Ascending aorta (tissue), 2 donors: ENCODE measurements around the gene YWHAE. TPM values are rescaled to one million over a fixed set of nuclear protein-coding genes. Genes with fewer than 3 reads are reported as not detected.
"Not testable (repeated sequence)": the region's sequence is repeated elsewhere in the genome, so short reads cannot be mapped to it uniquely, and the experiment has no call there.

Experiments used
- DNase-seq, 2 donors: peaks; one replicate each; pipeline ENCODE4 v3.0.0-alpha.2; 2019; ENCODE audit warnings: low spot score in 2 of 2
- H3K27ac ChIP-seq, 2 donors: fragments of 200-600 bp; sonication (generic); one replicate each; pipeline ENCODE4 v1.5.1; 2016 to 2017; ENCODE audit warnings: mild to moderate bottlenecking in 1 of 2
- H3K27me3 ChIP-seq: fragments of 200-600 bp; sonication (generic); one replicate; pipeline ENCODE4 v1.5.1; 2017
- H3K36me3 ChIP-seq, 2 donors: fragments of 200-600 bp; sonication (generic); one replicate each; pipeline ENCODE4 v1.5.1; 2016
- H3K4me1 ChIP-seq, 2 donors: fragments of 200-600 bp; sonication (generic); one replicate each; pipeline ENCODE4 v1.5.1; 2016 to 2017; ENCODE audit warnings: mild to moderate bottlenecking in 1 of 2
- H3K4me3 ChIP-seq, 2 donors: fragments of 200-600 bp; sonication (generic); one replicate each; pipeline ENCODE4 v1.5.1; 2016 to 2017; ENCODE audit warnings: mild to moderate bottlenecking in 1 of 2
- H3K9me3 ChIP-seq, 2 donors: fragments of 200-600 bp; sonication (generic); one replicate each; pipeline ENCODE4 v1.5.1; 2016
- intact Hi-C: fragments of 100-400 bp; cut with DNase I; formaldehyde crosslinking; loops from one replicate; pipeline ENCODE4 v1.15.1; 2023
- total RNA-seq: library from RNA; depleted of rRNA; stranded (reverse); fragments of >200 nt; gene quantifications from one replicate; pipeline ENCODE4 v1.1.0, GENCODE V29; 2016
- TF ChIP-seq, protein P1 (sequence below), 3 experiments: fragments of 200-600 bp in 2 of 3; fragments of 450-650 bp in 1 of 3; sonication (generic) in 2 of 3; IDR thresholded peaks; one replicate each; pipeline ENCODE4 v1.5.1; 2016 to 2019; ENCODE audit warnings: antibody characterized with exemption in 3 of 3, mild to moderate bottlenecking in 1 of 3, moderate library complexity in 1 of 3

YWHAE gene
- total RNA-seq, 1 donor from 2014 or later = 261 TPM

DNA sequence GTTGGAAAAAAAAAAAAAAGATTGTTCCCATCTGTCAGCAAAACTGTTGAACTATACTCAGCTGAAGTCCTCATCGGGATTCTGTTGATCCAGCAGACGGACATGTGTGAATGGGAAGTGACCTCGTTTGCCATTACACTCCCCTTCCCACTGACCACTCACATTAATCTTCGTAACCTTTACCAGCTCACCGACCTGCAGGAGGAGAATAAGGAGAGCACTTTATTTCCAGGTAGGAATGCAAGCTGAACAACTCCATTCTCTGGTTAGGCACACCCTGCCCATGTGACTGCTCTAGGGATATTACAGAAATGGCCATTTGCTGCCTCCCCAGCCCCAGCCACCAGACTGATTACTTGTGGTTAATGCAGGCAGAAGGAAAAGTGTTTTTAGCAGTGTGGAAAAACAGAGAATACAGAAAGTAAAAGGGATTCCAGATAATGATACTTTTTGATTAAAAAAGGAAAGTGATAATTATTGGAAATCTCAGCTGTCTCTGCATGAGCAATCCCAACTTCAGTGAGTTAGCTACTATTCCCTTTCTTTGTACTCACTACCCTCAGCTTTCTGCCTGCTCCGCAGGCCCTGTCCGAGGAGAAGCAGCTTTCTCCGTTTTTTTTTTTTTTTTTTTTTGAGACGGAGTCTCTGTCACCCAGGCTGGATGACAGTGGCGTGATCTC, 23.6 kb upstream of the YWHAE start:
- H3K36me3 ChIP-seq = peaks cover 17 to 51% of the 10 kb centered on the region in 2 donors

DNA sequence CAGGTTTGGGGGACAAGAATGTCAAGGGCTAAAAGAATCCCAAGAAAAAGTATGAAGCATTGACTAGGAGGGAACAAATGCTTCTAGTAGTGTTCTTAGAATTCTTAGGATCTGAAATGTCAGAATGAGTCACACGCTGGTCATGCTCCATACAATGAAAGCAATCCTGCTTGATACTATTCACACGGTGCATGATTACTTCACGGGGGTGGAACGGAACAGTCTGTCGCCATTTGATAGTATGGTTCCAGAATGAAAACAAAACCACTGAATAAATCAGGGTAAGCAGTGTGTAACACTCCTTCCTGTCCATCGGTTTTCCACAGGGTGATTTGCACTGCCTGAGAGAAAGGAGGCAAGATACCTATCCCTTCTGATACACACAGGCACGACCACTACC, 22.9 kb upstream of the YWHAE start:
- Histone ChIP-seq H3K36me3 (peaks cover 17 to 51% of the 10 kb centered on the region in 2 donors), H3K4me1 (peaks cover 3 to 13% of the 10 kb centered on the region in 2 donors), H3K4me3 (no peak overlapping the region), H3K9me3 (no peaks in the 10 kb centered on the region), H3K27me3 (no peaks in the 10 kb centered on the region), H3K27ac (peak overlapping the region; percentile 72 to 78)
- DNase-seq = peak in 1 of 2 donors; percentile 77
- intact Hi-C loops = no loop called here
- TF ChIP-seq, protein P1, sequence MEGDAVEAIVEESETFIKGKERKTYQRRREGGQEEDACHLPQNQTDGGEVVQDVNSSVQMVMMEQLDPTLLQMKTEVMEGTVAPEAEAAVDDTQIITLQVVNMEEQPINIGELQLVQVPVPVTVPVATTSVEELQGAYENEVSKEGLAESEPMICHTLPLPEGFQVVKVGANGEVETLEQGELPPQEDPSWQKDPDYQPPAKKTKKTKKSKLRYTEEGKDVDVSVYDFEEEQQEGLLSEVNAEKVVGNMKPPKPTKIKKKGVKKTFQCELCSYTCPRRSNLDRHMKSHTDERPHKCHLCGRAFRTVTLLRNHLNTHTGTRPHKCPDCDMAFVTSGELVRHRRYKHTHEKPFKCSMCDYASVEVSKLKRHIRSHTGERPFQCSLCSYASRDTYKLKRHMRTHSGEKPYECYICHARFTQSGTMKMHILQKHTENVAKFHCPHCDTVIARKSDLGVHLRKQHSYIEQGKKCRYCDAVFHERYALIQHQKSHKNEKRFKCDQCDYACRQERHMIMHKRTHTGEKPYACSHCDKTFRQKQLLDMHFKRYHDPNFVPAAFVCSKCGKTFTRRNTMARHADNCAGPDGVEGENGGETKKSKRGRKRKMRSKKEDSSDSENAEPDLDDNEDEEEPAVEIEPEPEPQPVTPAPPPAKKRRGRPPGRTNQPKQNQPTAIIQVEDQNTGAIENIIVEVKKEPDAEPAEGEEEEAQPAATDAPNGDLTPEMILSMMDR (IDR thresholded peaks at IDR 0.05) = no peak

More for the DNA sequence above, 23.6 kb upstream of the YWHAE start:
- Histone ChIP-seq H3K4me1 (peaks cover 3 to 13% of the 10 kb centered on the region in 2 donors), H3K4me3 (no peak overlapping the region), H3K9me3 (no peaks in the 10 kb centered on the region), H3K27me3 (no peaks in the 10 kb centered on the region), H3K27ac (peak overlapping the region; percentile 66 to 72)
- intact Hi-C loops = loop anchor here (1.0 kb wide), 1 partner anchor 32 kb away; no protein-coding TSS in a partner anchor
- DNase-seq = no peak
- TF ChIP-seq, protein P1 (IDR thresholded peaks at IDR 0.05) = no peak

DNA sequence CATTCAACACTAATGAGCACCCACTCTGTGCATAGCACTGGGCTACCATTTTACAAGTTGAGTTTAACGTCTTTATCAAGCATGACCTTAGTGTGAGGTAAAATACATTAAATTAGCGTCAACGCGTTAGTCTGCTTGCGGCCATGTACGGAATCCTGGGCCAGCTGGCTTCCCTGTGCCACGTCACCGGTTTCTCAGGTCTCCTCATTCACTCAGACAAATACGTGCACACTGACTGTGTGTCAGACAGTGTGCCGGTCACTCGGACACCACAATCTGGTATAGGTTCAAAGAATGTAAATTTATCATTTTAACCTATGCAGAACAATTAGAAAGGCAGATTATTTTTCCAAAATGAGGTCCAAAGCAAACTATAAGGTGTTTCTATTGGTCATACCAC, 21.4 kb upstream of the YWHAE start:
- no peaks in the 10 kb centered on the region for H3K27me3 ChIP-seq
- TF ChIP-seq, protein P1 (IDR thresholded peaks at IDR 0.05) = no peak
- intact Hi-C loops = no loop called here
- DNase-seq = no peak
- peaks cover 3 to 13% of the 10 kb centered on the region in 2 donors for H3K4me1 ChIP-seq
- H3K4me3 ChIP-seq = no peak overlapping the region
- peaks cover 17 to 51% of the 10 kb centered on the region in 2 donors for H3K36me3 ChIP-seq
- no peak overlapping the region for H3K27ac ChIP-seq
- H3K9me3 ChIP-seq = no peaks in the 10 kb centered on the region

DNA sequence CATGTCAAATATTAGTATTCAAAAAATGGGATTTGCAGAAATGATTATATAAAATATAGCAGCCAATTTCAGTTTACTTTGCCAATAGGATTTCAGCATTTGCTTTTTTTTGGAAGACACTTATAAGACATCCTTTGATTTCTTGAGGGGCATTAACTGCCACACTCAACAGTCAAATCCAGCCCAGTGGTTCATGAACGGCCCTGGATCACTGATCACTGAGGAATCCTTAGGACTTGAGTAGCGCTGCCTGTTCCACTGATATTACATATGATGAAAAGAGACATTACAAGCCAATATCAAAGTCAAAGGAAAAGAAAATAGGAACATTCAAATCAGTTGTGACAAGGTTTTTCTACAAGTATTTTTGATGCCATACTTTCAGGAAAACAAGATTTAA, 21.0 kb upstream of the YWHAE start:
- Histone ChIP-seq H3K36me3 (peaks cover 17 to 47% of the 10 kb centered on the region in 2 donors), H3K9me3 (no peaks in the 10 kb centered on the region), H3K27me3 (no peaks in the 10 kb centered on the region), H3K4me3 (no peak overlapping the region), H3K4me1 (peaks cover 3 to 13% of the 10 kb centered on the region in 2 donors), H3K27ac (no peak overlapping the region)
- intact Hi-C loops = no loop called here
- DNase-seq = no peak
- TF ChIP-seq, protein P1 (IDR thresholded peaks at IDR 0.05) = no peak

DNA sequence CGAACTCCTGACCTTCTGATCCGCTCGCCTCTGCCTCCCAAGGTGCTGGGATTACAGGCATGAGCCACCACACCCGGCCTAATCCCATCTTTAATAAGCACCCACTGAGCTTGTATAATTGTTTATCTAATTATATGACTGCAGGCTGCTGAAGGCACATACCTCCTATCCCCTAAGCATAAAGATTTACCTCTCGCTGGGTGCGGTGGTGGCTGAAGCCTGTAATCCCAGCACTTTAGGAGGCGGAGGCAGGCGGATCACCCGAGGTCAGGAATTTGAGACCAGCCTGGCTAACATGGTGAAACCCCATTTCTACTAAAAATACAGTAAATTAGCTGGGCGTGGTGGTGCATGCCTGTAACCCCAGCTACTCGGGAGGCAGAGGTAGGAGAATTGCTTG, 20.1 kb upstream of the YWHAE start:
- no peak for DNase-seq
- no peaks in the 10 kb centered on the region for H3K27me3 ChIP-seq
- no peak overlapping the region for H3K4me3 ChIP-seq
- TF ChIP-seq, protein P1 (IDR thresholded peaks at IDR 0.05) = no peak
- peaks cover 17 to 39% of the 10 kb centered on the region in 2 donors for H3K36me3 ChIP-seq
- H3K4me1 ChIP-seq = peaks cover 3 to 13% of the 10 kb centered on the region in 2 donors
- intact Hi-C loops = no loop called here
- H3K9me3 ChIP-seq = no peaks in the 10 kb centered on the region
- no peak overlapping the region for H3K27ac ChIP-seq

DNA sequence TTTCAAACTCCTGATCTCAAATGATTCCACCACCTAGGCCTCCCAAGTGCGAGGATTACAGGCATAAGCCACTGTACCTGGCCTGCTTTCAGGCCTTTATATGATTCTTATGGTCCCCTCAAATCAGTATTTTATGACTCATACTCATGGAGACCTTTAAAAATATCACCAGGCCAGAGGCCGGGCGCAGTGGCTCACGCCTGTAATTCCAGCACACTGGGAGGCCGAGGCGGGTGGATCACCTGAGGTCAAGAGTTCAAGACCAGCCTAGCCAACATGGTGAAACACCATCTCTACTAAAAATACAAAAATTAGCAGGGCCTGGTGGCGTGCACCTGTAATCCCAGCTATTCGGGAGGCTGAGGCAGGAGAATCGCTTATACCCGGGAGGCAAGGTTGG, 18.5 kb upstream of the YWHAE start:
- DNase-seq, H3K9me3 ChIP-seq, intact Hi-C loops, H3K27me3 ChIP-seq, H3K27ac ChIP-seq, H3K4me3 ChIP-seq: not testable (repeated sequence)
- Histone ChIP-seq H3K4me1 (peaks cover 3 to 11% of the 10 kb centered on the region in 2 donors), H3K36me3 (peaks cover 17 to 36% of the 10 kb centered on the region in 2 donors)
